Mesenchymal stem cell (in vitro differentiated cells and primary cell): ENCODE data around the gene ZBTB24.

Experiments
- DNase-seq: peaks from one replicate; pipeline ENCODE4 v3.0.0-alpha.2; 2013
- H2AFZ ChIP-seq: one replicate; pipeline ENCODE4 v1.6.1; 2013; ENCODE audit warnings: low read depth, mild to moderate bottlenecking, control low read depth, inconsistent platforms, low read length, moderate library complexity
- H2AK5ac ChIP-seq: 2 replicates; pipeline ENCODE4 v1.6.1; 2013; ENCODE audit warnings: low read length, moderate library complexity, mild to moderate bottlenecking, inconsistent platforms; ENCODE audit not compliant: severe bottlenecking
- H2BK120ac ChIP-seq: one replicate; pipeline ENCODE4 v1.6.1; 2013; ENCODE audit warnings: low read depth, mild to moderate bottlenecking, inconsistent platforms, low read length, moderate library complexity
- H2BK12ac ChIP-seq, 2 experiments: one replicate each; pipeline ENCODE4 v1.6.1; 2013; ENCODE audit warnings: inconsistent platforms in 2 of 2, low read length in 2 of 2, mild to moderate bottlenecking in 2 of 2, moderate library complexity in 2 of 2, control low read depth in 1 of 2
- H2BK15ac ChIP-seq: one replicate; pipeline ENCODE4 v1.6.1; 2013; ENCODE audit warnings: mild to moderate bottlenecking, low read depth, inconsistent platforms; ENCODE audit not compliant: poor library complexity, severe bottlenecking
- H2BK5ac ChIP-seq: 2 replicates; pipeline ENCODE4 v1.6.1; 2013; ENCODE audit warnings: low read depth, mild to moderate bottlenecking, low read length, control low read depth, inconsistent platforms; ENCODE audit not compliant: poor library complexity, severe bottlenecking
- H3K14ac ChIP-seq, 2 experiments: one replicate each; pipeline ENCODE4 v1.6.1; 2013; ENCODE audit warnings: inconsistent platforms in 2 of 2, low read length in 2 of 2, control low read depth in 1 of 2, mild to moderate bottlenecking in 1 of 2, moderate library complexity in 1 of 2
- H3K18ac ChIP-seq, 2 experiments: one replicate each; pipeline ENCODE4 v1.6.1; 2013; ENCODE audit warnings: inconsistent platforms in 2 of 2, low read length in 2 of 2, control low read depth in 1 of 2, low read depth in 1 of 2, mild to moderate bottlenecking in 1 of 2
- H3K23ac ChIP-seq, 2 experiments: one replicate each; pipeline ENCODE4 v1.6.1; 2013; ENCODE audit warnings: inconsistent platforms in 2 of 2, low read length in 2 of 2, mild to moderate bottlenecking in 2 of 2, moderate library complexity in 2 of 2, control low read depth in 1 of 2
- H3K27ac ChIP-seq: 2 replicates; pipeline ENCODE4 v1.5.1; 2013; ENCODE audit warnings: mild to moderate bottlenecking, moderate library complexity, low read length, control low read depth, inconsistent platforms; ENCODE audit not compliant: poor library complexity, severe bottlenecking
- H3K27me3 ChIP-seq, 2 experiments: 2 replicates each; pipeline versions ENCODE4 v1.6.1 to v1.7.0; 2013; ENCODE audit warnings: low read length in 2 of 2, mild to moderate bottlenecking in 2 of 2, moderate library complexity in 2 of 2, control low read depth in 1 of 2, inconsistent platforms in 1 of 2; ENCODE audit not compliant: control insufficient read depth in 1 of 2, insufficient read depth in 1 of 2
- H3K36me3 ChIP-seq, 2 experiments: 2 replicates each; pipeline versions ENCODE4 v1.6.1 to v1.7.0; 2013; ENCODE audit warnings: low read length in 2 of 2, control low read depth in 1 of 2, inconsistent platforms in 1 of 2, low read depth in 1 of 2, mild to moderate bottlenecking in 1 of 2; ENCODE audit not compliant: insufficient read depth in 2 of 2, control insufficient read depth in 1 of 2
- H3K4ac ChIP-seq, 2 experiments: one replicate each; pipeline ENCODE4 v1.6.1; 2013; ENCODE audit warnings: inconsistent platforms in 2 of 2, low read length in 2 of 2, mild to moderate bottlenecking in 2 of 2, moderate library complexity in 2 of 2, control low read depth in 1 of 2, low read depth in 1 of 2
- H3K4me1 ChIP-seq: 2 replicates; pipeline ENCODE4 v1.6.1; 2013; ENCODE audit warnings: low read depth, low read length, control low read depth; ENCODE audit not compliant: control insufficient read depth, insufficient read depth
- H3K4me2 ChIP-seq: 2 replicates; pipeline ENCODE4 v1.6.1; 2013; ENCODE audit warnings: low read length, mild to moderate bottlenecking, inconsistent platforms; ENCODE audit not compliant: poor library complexity, severe bottlenecking
- H3K4me3 ChIP-seq, 2 experiments: 2 replicates each; pipeline versions ENCODE4 v1.5.1 to v1.7.0; 2013; ENCODE audit warnings: low read length in 2 of 2, mild to moderate bottlenecking in 2 of 2, control low read depth in 1 of 2, low read depth in 1 of 2; ENCODE audit not compliant: insufficient read depth in 1 of 2
- H3K79me1 ChIP-seq: replicated peaks from 2 replicates; pipeline ENCODE4 v1.6.1; 2013; ENCODE audit warnings: mild to moderate bottlenecking, control low read depth, low read length, inconsistent platforms; ENCODE audit not compliant: poor library complexity, severe bottlenecking
- H3K9ac ChIP-seq: 2 replicates; pipeline ENCODE4 v1.7.0; 2013; ENCODE audit warnings: mild to moderate bottlenecking, low read length, moderate library complexity
- H3K9me3 ChIP-seq: 2 replicates; pipeline ENCODE4 v1.7.0; 2013; ENCODE audit warnings: mild to moderate bottlenecking, low read length; ENCODE audit not compliant: control insufficient read depth
- H4K8ac ChIP-seq: one replicate; pipeline ENCODE4 v1.6.1; 2013; ENCODE audit warnings: inconsistent platforms, mild to moderate bottlenecking, low read length, moderate library complexity
- H4K91ac ChIP-seq: one replicate; pipeline ENCODE4 v1.6.1; 2013; ENCODE audit warnings: mild to moderate bottlenecking, low read length, inconsistent platforms
- WGBS: methylation state at CpG from one replicate; pipeline ENCODE4 v1.1.7; 2013; ENCODE audit warnings: mixed read lengths; 5-methylcytosine and 5-hydroxymethylcytosine counted together

Gene ZBTB24

GRCh38 chr6:109485266-109485935 lies 2.4 kb upstream of the ZBTB24 start:
- no peak overlapping the region for H3K4me3 ChIP-seq
- no peak overlapping the region for H2BK12ac ChIP-seq
- H2BK5ac ChIP-seq = no peak overlapping the region
- DNase-seq = no peak
- H3K27me3 ChIP-seq = peaks cover 0 to 4% of the 10 kb centered on the region in 2 experiments
- H2BK120ac ChIP-seq = no peak overlapping the region
- no peak overlapping the region for H3K4me2 ChIP-seq
- H4K8ac ChIP-seq = no peak overlapping the region
- H3K36me3 ChIP-seq = peaks cover 2 to 16% of the 10 kb centered on the region in 2 experiments
- peaks cover 8% of the 10 kb centered on the region for H3K79me1 ChIP-seq
- H2AK5ac ChIP-seq = no peak overlapping the region
- H3K27ac ChIP-seq = no peak overlapping the region
- no peak overlapping the region for H4K91ac ChIP-seq
- no peaks in the 10 kb centered on the region for H3K9me3 ChIP-seq
- H2AFZ ChIP-seq = no peak overlapping the region
- H3K18ac ChIP-seq = no peak overlapping the region
- H3K23ac ChIP-seq = no peak overlapping the region
- no peak overlapping the region for H2BK15ac ChIP-seq
- H3K9ac ChIP-seq = no peak overlapping the region
- H3K4ac ChIP-seq = no peak overlapping the region
- H3K14ac ChIP-seq = no peak overlapping the region
- peaks cover 5% of the 10 kb centered on the region for H3K4me1 ChIP-seq
- WGBS = 83% methylated on average over 3 of the region's 3 CpGs

- H2AFZ ChIP-seq = no peak overlapping the region
- WGBS = 73% methylated on average over 3 of the region's 3 CpGs
Observed at GRCh38 chr6:109484122-109484521, 1.1 kb upstream of the ZBTB24 start.

GRCh38 chr6:109483735-109484057 lies 677 bp upstream of the ZBTB24 start:
- 6% methylated on average over 5 of the region's 6 CpGs for WGBS

More at GRCh38 chr6:109484122-109484521, 1.1 kb upstream of the ZBTB24 start:
- no peak overlapping the region for H3K23ac ChIP-seq
- no peak overlapping the region for H4K91ac ChIP-seq
- H3K18ac ChIP-seq = no peak overlapping the region
- no peaks in the 10 kb centered on the region for H3K9me3 ChIP-seq
- no peak overlapping the region for H3K4me2 ChIP-seq
- peaks cover 0 to 4% of the 10 kb centered on the region in 2 experiments for H3K27me3 ChIP-seq
- H3K9ac ChIP-seq = peak overlapping the region; percentile 80
- H2AK5ac ChIP-seq = no peak overlapping the region
- no peak overlapping the region for H3K4ac ChIP-seq
- no peak overlapping the region for H2BK120ac ChIP-seq
- peaks cover 5% of the 10 kb centered on the region for H3K4me1 ChIP-seq
- H2BK5ac ChIP-seq = no peak overlapping the region
- DNase-seq = peak; percentile 18
- H3K27ac ChIP-seq = no peak overlapping the region
- no peak overlapping the region for H3K14ac ChIP-seq
- H3K79me1 ChIP-seq = peaks cover 10% of the 10 kb centered on the region
- H3K36me3 ChIP-seq = peaks cover 2 to 25% of the 10 kb centered on the region in 2 experiments
- H2BK15ac ChIP-seq = no peak overlapping the region
- peak overlapping the region in 1 of 2 experiments; percentile 78 for H3K4me3 ChIP-seq
- H4K8ac ChIP-seq = no peak overlapping the region
- H2BK12ac ChIP-seq = no peak overlapping the region

DNA sequence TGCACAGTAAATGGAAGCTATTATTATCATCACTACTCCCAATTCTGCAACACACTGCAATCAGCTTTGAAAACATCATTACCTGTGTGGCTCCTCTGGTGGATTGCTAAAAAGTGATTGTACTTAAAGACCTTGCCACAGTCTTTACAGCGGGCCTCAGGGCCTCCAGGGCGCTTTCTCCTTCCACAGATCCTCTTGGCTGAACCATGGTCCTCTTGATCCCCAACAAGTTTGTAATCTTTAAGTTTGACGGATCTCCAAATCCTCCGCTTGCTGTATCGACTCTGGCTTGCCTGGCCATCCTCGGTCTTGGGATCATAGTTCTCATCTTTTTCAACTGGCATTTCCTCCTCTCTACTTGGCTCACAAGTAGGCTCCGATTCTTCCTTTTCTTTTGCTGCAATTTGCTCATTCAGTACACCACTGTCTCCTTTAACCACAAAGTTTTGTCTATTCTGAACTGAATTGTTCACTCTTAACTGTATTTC lies 2.0 kb downstream of the ZBTB24 start:
- Histone ChIP-seq H3K79me1 (peaks cover 10% of the 10 kb centered on the region), H3K27me3 (no peaks in the 10 kb centered on the region), H3K9me3 (no peaks in the 10 kb centered on the region), H3K4me3 (peak overlapping the region in 1 of 2 experiments; percentile 54), H4K91ac (no peak overlapping the region), H2BK120ac (no peak overlapping the region), H3K14ac (no peak overlapping the region), H3K23ac (no peak overlapping the region), H3K18ac (no peak overlapping the region), H3K36me3 (peaks cover 9 to 44% of the 10 kb centered on the region in 2 experiments), H2BK15ac (no peak overlapping the region), H3K27ac (no peak overlapping the region), H3K4me1 (peaks cover 17% of the 10 kb centered on the region), H2AFZ (no peak overlapping the region), H2BK5ac (no peak overlapping the region), H2BK12ac (no peak overlapping the region), H3K4me2 (no peak overlapping the region), H3K4ac (no peak overlapping the region), H4K8ac (no peak overlapping the region), H3K9ac (no peak overlapping the region), H2AK5ac (no peak overlapping the region)
- no peak for DNase-seq
- 97% methylated on average over 7 of the region's 7 CpGs for WGBS

More at GRCh38 chr6:109483735-109484057, 677 bp upstream of the ZBTB24 start:
- no peak overlapping the region for H3K27ac ChIP-seq
- H3K36me3 ChIP-seq = peaks cover 2 to 26% of the 10 kb centered on the region in 2 experiments
- H3K4me1 ChIP-seq = peaks cover 5% of the 10 kb centered on the region
- H3K4ac ChIP-seq = peak overlapping the region in 1 of 2 experiments; percentile 21
- peak overlapping the region; percentile 61 to 78 for H3K4me3 ChIP-seq
- no peak overlapping the region for H2AK5ac ChIP-seq
- peak overlapping the region; percentile 80 for H3K9ac ChIP-seq
- no peak overlapping the region for H2AFZ ChIP-seq
- H3K79me1 ChIP-seq = peaks cover 10% of the 10 kb centered on the region
- H2BK120ac ChIP-seq = no peak overlapping the region
- no peak overlapping the region for H2BK12ac ChIP-seq
- H2BK15ac ChIP-seq = no peak overlapping the region
- no peak overlapping the region for H3K14ac ChIP-seq
- DNase-seq = no peak
- H3K27me3 ChIP-seq = peaks cover 0 to 4% of the 10 kb centered on the region in 2 experiments
- H3K4me2 ChIP-seq = peak overlapping the region; percentile 78
- no peak overlapping the region for H4K91ac ChIP-seq
- no peaks in the 10 kb centered on the region for H3K9me3 ChIP-seq
- no peak overlapping the region for H4K8ac ChIP-seq
- no peak overlapping the region for H3K23ac ChIP-seq
- H3K18ac ChIP-seq = no peak overlapping the region
- no peak overlapping the region for H2BK5ac ChIP-seq
